HepG2 (cell line): ENCODE results near the gene CIROP. TPM values are rescaled to one million over a fixed set of nuclear protein-coding genes. Genes with fewer than 3 reads are reported as not detected.

Experiments used
- AKAP8 ChIP-seq: sonication (generic); formaldehyde crosslinking; IDR thresholded peaks from 2 replicates; pipeline ENCODE4 v1.5.1; 2020; ENCODE audit warnings: mild to moderate bottlenecking, missing genetic modification reagents
- ARNTL ChIP-seq: sonication (generic); formaldehyde crosslinking; IDR thresholded peaks from 2 replicates; pipeline ENCODE4 v1.4.0; 2020; ENCODE audit warnings: mild to moderate bottlenecking, missing genetic modification reagents
- ATF3 ChIP-seq: sonication (generic); formaldehyde crosslinking; IDR thresholded peaks from 2 replicates; pipeline ENCODE4 v1.4.0; 2020; ENCODE audit warnings: missing genetic modification reagents
- ERF ChIP-seq: IDR thresholded peaks from 2 replicates; pipeline ENCODE4 v1.6.1; 2018; ENCODE audit warnings: missing biosample characterization, missing genetic modification reagents
- EZH2 ChIP-seq: conservative IDR thresholded peaks from 2 replicates; pipeline ENCODE4 v1.6.1; 2012; ENCODE audit warnings: mild to moderate bottlenecking, low read depth, low read length, moderate library complexity
- JARID2 ChIP-seq: sonication (generic); formaldehyde crosslinking; IDR thresholded peaks from 2 replicates; pipeline ENCODE4 v1.8.1; 2023; ENCODE audit warnings: missing genetic modification reagents, inconsistent platforms; ENCODE audit not compliant: insufficient replicate concordance
- MAFF ChIP-seq: IDR thresholded peaks from 2 replicates; pipeline ENCODE4 v1.6.1; 2011; ENCODE audit warnings: low read depth, low read length, improper control_type of control experiment
- MTERF4 ChIP-seq: sonication (generic); formaldehyde crosslinking; IDR thresholded peaks from 2 replicates; pipeline ENCODE4 v1.8.0; 2023; ENCODE audit warnings: mild to moderate bottlenecking, missing genetic modification reagents
- NCOA2 ChIP-seq: sonication (generic); formaldehyde crosslinking; IDR thresholded peaks from 2 replicates; pipeline ENCODE4 v1.8.0; 2022; ENCODE audit warnings: inconsistent platforms
- NFIC ChIP-seq: IDR thresholded peaks from 2 replicates; pipeline ENCODE4 v1.6.1; 2012; ENCODE audit warnings: mild to moderate bottlenecking, low read length, inconsistent platforms
- NRL ChIP-seq: sonication (generic); formaldehyde crosslinking; IDR thresholded peaks from 2 replicates; pipeline ENCODE4 v1.5.0; 2020; ENCODE audit warnings: missing genetic modification reagents, mild to moderate bottlenecking, moderate library complexity, borderline replicate concordance
- POLR2AphosphoS5 ChIP-seq: IDR thresholded peaks from 2 replicates; pipeline ENCODE4 v1.6.1; 2012; ENCODE audit warnings: low read depth, low read length
- PTBP1 ChIP-seq: fragments of 200-400 bp; formaldehyde crosslinking; IDR thresholded peaks from 2 replicates; pipeline ENCODE4 v1.6.1; 2018; ENCODE audit warnings: low read length, low read depth; ENCODE audit not compliant: poor library complexity, severe bottlenecking
- REPIN1 ChIP-seq: sonication (generic); formaldehyde crosslinking; IDR thresholded peaks from 2 replicates; pipeline ENCODE4 v1.8.0; 2022; ENCODE audit warnings: missing genetic modification reagents, low read depth, mild to moderate bottlenecking, borderline replicate concordance
- THYN1 ChIP-seq: sonication (generic); formaldehyde crosslinking; IDR thresholded peaks from 2 replicates; pipeline ENCODE4 v1.8.1; 2023; ENCODE audit warnings: low read depth, mild to moderate bottlenecking, moderate library complexity, missing genetic modification reagents, borderline replicate concordance
- ZNF121 ChIP-seq: sonication (generic); formaldehyde crosslinking; IDR thresholded peaks from 2 replicates; pipeline ENCODE4 v1.5.0; 2020; ENCODE audit warnings: mild to moderate bottlenecking, missing genetic modification reagents
- ZNF142 ChIP-seq: sonication (generic); formaldehyde crosslinking; IDR thresholded peaks from 2 replicates; pipeline ENCODE4 v1.4.0; 2020; ENCODE audit warnings: missing genetic modification reagents
- ZNF143 ChIP-seq: sonication (generic); formaldehyde crosslinking; IDR thresholded peaks from 2 replicates; pipeline ENCODE4 v1.4.0; 2020; ENCODE audit warnings: missing genetic modification reagents
- ZNF510 ChIP-seq: sonication (generic); formaldehyde crosslinking; IDR thresholded peaks from 2 replicates; pipeline ENCODE4 v1.4.0; 2020; ENCODE audit warnings: low read depth, mild to moderate bottlenecking, missing genetic modification reagents
- ZNF550 ChIP-seq: sonication (generic); formaldehyde crosslinking; IDR thresholded peaks from 2 replicates; pipeline ENCODE4 v1.4.0; 2020; ENCODE audit warnings: mild to moderate bottlenecking, missing genetic modification reagents, borderline replicate concordance
- ZNF576 ChIP-seq: sonication (generic); formaldehyde crosslinking; IDR thresholded peaks from 2 replicates; pipeline ENCODE4 v1.4.0; 2020; ENCODE audit warnings: mild to moderate bottlenecking, missing genetic modification reagents
- ZNF839 ChIP-seq: sonication (generic); formaldehyde crosslinking; IDR thresholded peaks from 2 replicates; pipeline ENCODE4 v1.4.0; 2020; ENCODE audit warnings: missing genetic modification reagents, mild to moderate bottlenecking, borderline replicate concordance
- ZNF850 ChIP-seq: sonication (generic); formaldehyde crosslinking; conservative IDR thresholded peaks from 2 replicates; pipeline ENCODE4 v1.9.0; 2021; ENCODE audit warnings: mild to moderate bottlenecking, missing genetic modification reagents
- ZSCAN20 ChIP-seq: sonication (generic); formaldehyde crosslinking; IDR thresholded peaks from 2 replicates; pipeline ENCODE4 v1.4.0; 2020; ENCODE audit warnings: missing genetic modification reagents, mild to moderate bottlenecking, borderline replicate concordance
- polyA plus RNA-seq, 8 experiments: library from polyadenylated mRNA; depleted of rRNA in 3 of 8; stranded (reverse) in 7 of 8; unstranded in 1 of 8; fragments of >200 nt; fragmentation: Illumina TruSeq in 4 of 8; extraction: Trizol in 4 of 8; gene quantifications; 2 replicates each; pipeline versions ENCODE4 v1.2.1 to v1.2.3, GENCODE V29; 2011 to 2016; ENCODE audit warnings: low read depth in 4 of 8, missing spikeins in 1 of 8, mixed read lengths in 1 of 8; ENCODE audit not compliant: insufficient read depth in 1 of 8
- total RNA-seq, 5 experiments: library from RNA; depleted of rRNA; stranded (reverse); fragments of >200 nt; fragmentation: Illumina TruSeq; extraction: Trizol; gene quantifications; 2 replicates each; pipeline ENCODE4 v1.2.3, GENCODE V29; 2016; ENCODE audit warnings: low read depth in 1 of 5

CIROP gene
- total and polyA plus RNA-seq, 2 of the 13 experiments (the other 11 are each of a cell fraction or from before 2014, with no cell fraction given): 0.07 TPM; not detected in 1

- TF ChIP-seq ZNF143 (CRISPR knock-in tag): 0 out of 2 replicates have a peak, but pooled peaks have one; percentile 46
- TF ChIP-seq ZSCAN20: no peak
- peak; percentile 59; the same call in 1 of the 2 replicates for TF ChIP-seq MTERF4 (CRISPR knock-in tag)
- no peak for TF ChIP-seq ZNF576 (CRISPR knock-in tag)
- TF ChIP-seq EZH2: no peak
- no peak for TF ChIP-seq NRL (CRISPR knock-in tag)
- no peak for TF ChIP-seq ZNF850 (CRISPR knock-in tag)
- TF ChIP-seq ATF3 (CRISPR knock-in tag): no peak
- peak; percentile 80 for TF ChIP-seq ERF (CRISPR knock-in tag)
- TF ChIP-seq ZNF839 (CRISPR knock-in tag): no peak
- TF ChIP-seq ARNTL (CRISPR knock-in tag): peak; percentile 17; the same call in 1 of the 2 replicates
- peak; percentile 44; the same call in 1 of the 2 replicates for TF ChIP-seq AKAP8 (CRISPR knock-in tag)
- no peak; the same call in 1 of the 2 replicates for TF ChIP-seq NCOA2 (CRISPR knock-in tag)
- no peak; the same call in 1 of the 2 replicates for TF ChIP-seq ZNF142 (CRISPR knock-in tag)
- no peak for TF ChIP-seq NFIC
- no peak for TF ChIP-seq ZNF510
- TF ChIP-seq MAFF: 0 out of 2 replicates have a peak, but pooled peaks have one; percentile 23
- TF ChIP-seq ZNF550 (CRISPR knock-in tag): 0 out of 2 replicates have a peak, but pooled peaks have one; percentile 48
- no peak for TF ChIP-seq PTBP1
- no peak for TF ChIP-seq THYN1 (CRISPR knock-in tag)
- TF ChIP-seq ZNF121: no peak
- peak; percentile 89 for TF ChIP-seq REPIN1 (CRISPR knock-in tag)
- no peak for TF ChIP-seq JARID2
- TF ChIP-seq POLR2AphosphoS5: no peak; the same call in 1 of the 2 replicates
These were observed 35.9 kb downstream of the CIROP start (continued) for GRCh38 chr14:23068789-23069412.
